ENCODE data around the gene RFX8. TPM values are rescaled to one million over a fixed set of nuclear protein-coding genes. Genes with fewer than 3 reads are reported as not detected.

Gene RFX8
- total RNA-seq, 1 experiment from 2014 or later, result not detected

- Histone ChIP-seq H3K36me3 (ENCODE audit: control insufficient read depth, insufficient read depth, low read length) (no peaks in the 10 kb centered on the region), H3K27me3 (replicated peaks; ENCODE audit: control insufficient read depth, insufficient read depth, low read length) (no peaks in the 10 kb centered on the region), H3K4me3 (ENCODE audit: low read depth, low read length) (no peak overlapping the region), H3K9me3 (no peaks in the 10 kb centered on the region), H3K4me1 (peaks cover 28% of the 10 kb centered on the region)
- no peak for DNase-seq
- CTCF ChIA-PET, result interaction anchor here (0.7 kb wide), 1 partner anchor 143 kb away, joined by 3 read pairs; no protein-coding TSS in a partner anchor
- no peaks in the 10 kb centered on the region for H3K9me3 Mint-ChIP-seq (ENCODE audit: unreplicated experiment)
- H3K27ac Mint-ChIP-seq (ENCODE audit: unreplicated experiment), result peak overlapping the region; percentile 19
- peaks cover 42% of the 10 kb centered on the region for H3K4me1 Mint-ChIP-seq (ENCODE audit: low read depth, unreplicated experiment)
- POLR2A ChIA-PET, result no interaction called here
- no peak overlapping the region for H3K4me3 Mint-ChIP-seq (ENCODE audit: unreplicated experiment)
- no peaks in the 10 kb centered on the region for H3K27me3 Mint-ChIP-seq (ENCODE audit: insufficient read depth, unreplicated experiment)
- H3K36me3 Mint-ChIP-seq (ENCODE audit: insufficient read depth, unreplicated experiment), result no peaks in the 10 kb centered on the region
- intact Hi-C loops (cut with micrococcal nuclease; ENCODE audit: unreplicated experiment), result no loop called here
- TF ChIP-seq CTCF (IDR thresholded peaks at IDR 0.05; ENCODE audit: insufficient read depth in 1 of 2, low read depth in 1 of 2, low read length in 1 of 2, severe bottlenecking in 1 of 2, unreplicated experiment in 1 of 2), result no peak
- BruUV-seq (replicated peaks), result no TSS peak
Measured at GRCh38 chr2:101405351-101405899, 69.5 kb downstream of the RFX8 start.

GRCh38 chr2:101403745-101404144, 71.2 kb downstream of the RFX8 start:
- Histone ChIP-seq H3K36me3 (ENCODE audit: control insufficient read depth, insufficient read depth, low read length) (no peaks in the 10 kb centered on the region), H3K9me3 (no peaks in the 10 kb centered on the region), H3K27me3 (replicated peaks; ENCODE audit: control insufficient read depth, insufficient read depth, low read length) (no peaks in the 10 kb centered on the region), H3K4me1 (peaks cover 33% of the 10 kb centered on the region), H3K4me3 (ENCODE audit: low read depth, low read length) (no peak overlapping the region)
- Mint-ChIP-seq H3K9me3 (ENCODE audit: unreplicated experiment) (no peaks in the 10 kb centered on the region), H3K36me3 (ENCODE audit: insufficient read depth, unreplicated experiment) (no peaks in the 10 kb centered on the region), H3K27me3 (ENCODE audit: insufficient read depth, unreplicated experiment) (no peaks in the 10 kb centered on the region), H3K4me3 (ENCODE audit: unreplicated experiment) (no peak overlapping the region), H3K4me1 (ENCODE audit: low read depth, unreplicated experiment) (peaks cover 37% of the 10 kb centered on the region), H3K27ac (ENCODE audit: unreplicated experiment) (peak overlapping the region; percentile 72)
- BruUV-seq (replicated peaks), result no TSS peak
- CTCF ChIA-PET, result interaction anchor here (1.0 kb wide), 2 partner anchors 16 to 62 kb away, joined by 6 to 10 read pairs; partner anchors contain the start of gene CREG2
- DNase-seq, result peak in 1 of 2 experiments; percentile 61
- no peak for TF ChIP-seq CTCF (IDR thresholded peaks at IDR 0.05; ENCODE audit: insufficient read depth in 1 of 2, low read depth in 1 of 2, low read length in 1 of 2, severe bottlenecking in 1 of 2, unreplicated experiment in 1 of 2)
- POLR2A ChIA-PET, result interaction anchor here (0.5 kb wide), 1 partner anchor 588 kb away, joined by 3 read pairs; the partner anchor contains the start of gene IL1R2
- intact Hi-C loops (cut with micrococcal nuclease; ENCODE audit: unreplicated experiment), result no loop called here

- intact Hi-C loops (cut with micrococcal nuclease; ENCODE audit: unreplicated experiment), result no loop called here
- POLR2A ChIA-PET, result interaction anchor here (0.7 kb wide), 1 partner anchor 29 kb away, joined by 3 read pairs; no protein-coding TSS in a partner anchor
- Histone ChIP-seq H3K4me3 (ENCODE audit: low read depth, low read length) (no peak overlapping the region), H3K9me3 (no peaks in the 10 kb centered on the region), H3K36me3 (ENCODE audit: control insufficient read depth, insufficient read depth, low read length) (no peaks in the 10 kb centered on the region), H3K27me3 (replicated peaks; ENCODE audit: control insufficient read depth, insufficient read depth, low read length) (no peaks in the 10 kb centered on the region), H3K4me1 (peaks cover 33% of the 10 kb centered on the region)
- no peak for DNase-seq
- Mint-ChIP-seq H3K4me3 (ENCODE audit: unreplicated experiment) (no peak overlapping the region), H3K4me1 (ENCODE audit: low read depth, unreplicated experiment) (peaks cover 35% of the 10 kb centered on the region), H3K27me3 (ENCODE audit: insufficient read depth, unreplicated experiment) (no peaks in the 10 kb centered on the region), H3K36me3 (ENCODE audit: insufficient read depth, unreplicated experiment) (no peaks in the 10 kb centered on the region), H3K9me3 (ENCODE audit: unreplicated experiment) (no peaks in the 10 kb centered on the region), H3K27ac (ENCODE audit: unreplicated experiment) (peak overlapping the region; percentile 61)
- no peak for TF ChIP-seq CTCF (IDR thresholded peaks at IDR 0.05; ENCODE audit: insufficient read depth in 1 of 2, low read depth in 1 of 2, low read length in 1 of 2, severe bottlenecking in 1 of 2, unreplicated experiment in 1 of 2)
- no TSS peak for BruUV-seq (replicated peaks)
- CTCF ChIA-PET, result interaction anchor here (1.1 kb wide), 1 partner anchor 16 kb away, joined by 4 read pairs; no protein-coding TSS in a partner anchor
Measured at GRCh38 chr2:101402630-101403029, 72.3 kb downstream of the RFX8 start.
